ENCODE measurements around the gene MAP4. TPM values are rescaled to one million over a fixed set of nuclear protein-coding genes. Genes with fewer than 3 reads are reported as not detected.

The MAP4 gene
- total RNA-seq, 2 donors from 2014 or later: 70.6 to 101 TPM

- no peaks in the 10 kb centered on the region for H3K27me3 ChIP-seq
- H3K9me3 ChIP-seq: no peaks in the 10 kb centered on the region
- no peak overlapping the region for H3K4me3 ChIP-seq
- no peak for DNase-seq
- 83 to 84% methylated on average over 5 of the region's 5 CpGs for WGBS, 2 donors
- intact Hi-C loops (cut with DNase I): no loop called here
- no peak for ATAC-seq
- H3K36me3 ChIP-seq (replicated peaks in 1 of 2; ENCODE audit: insufficient read depth in 1 of 2, low read depth in 2 of 2): no peaks in the 10 kb centered on the region
- peaks cover 24% of the 10 kb centered on the region for H3K4me1 ChIP-seq
- TF ChIP-seq POLR2A (IDR thresholded peaks at IDR 0.05) (no peak), CTCF (IDR thresholded peaks at IDR 0.05) (no peak)
- H3K27ac ChIP-seq: no peak overlapping the region
Measured at GRCh38 chr3:47950453-47951169, 65.6 kb downstream of the MAP4 start.

GRCh38 chr3:47949979-47950378, 66.2 kb downstream of the MAP4 start:
- H3K4me3 ChIP-seq: no peak overlapping the region
- no peaks in the 10 kb centered on the region for H3K27me3 ChIP-seq
- no peaks in the 10 kb centered on the region for H3K36me3 ChIP-seq (replicated peaks in 1 of 2; ENCODE audit: insufficient read depth in 1 of 2, low read depth in 2 of 2)
- intact Hi-C loops (cut with DNase I): no loop called here
- DNase-seq (no peak), ATAC-seq (no peak)
- TF ChIP-seq CTCF (IDR thresholded peaks at IDR 0.05) (no peak), POLR2A (IDR thresholded peaks at IDR 0.05) (no peak)
- H3K9me3 ChIP-seq: no peaks in the 10 kb centered on the region
- WGBS, 2 donors: 79 to 88% methylated on average over 3 of the region's 3 CpGs
- peaks cover 20% of the 10 kb centered on the region for H3K4me1 ChIP-seq
- no peak overlapping the region for H3K27ac ChIP-seq

- ATAC-seq (no peak), DNase-seq (no peak)
- H3K9me3 ChIP-seq: no peaks in the 10 kb centered on the region
- no peaks in the 10 kb centered on the region for H3K4me1 ChIP-seq
- H3K27ac ChIP-seq: no peak overlapping the region
- H3K36me3 ChIP-seq (replicated peaks in 1 of 2; ENCODE audit: insufficient read depth in 1 of 2, low read depth in 2 of 2): no peaks in the 10 kb centered on the region
- intact Hi-C loops (cut with DNase I): no loop called here
- 44 to 100% methylated on average over 1 of the region's 1 CpG for WGBS, 2 donors
- TF ChIP-seq POLR2A (IDR thresholded peaks at IDR 0.05) (no peak), CTCF (IDR thresholded peaks at IDR 0.05) (no peak)
- no peaks in the 10 kb centered on the region for H3K27me3 ChIP-seq
- H3K4me3 ChIP-seq: no peak overlapping the region
Measured at GRCh38 chr3:47940232-47940631, 76.0 kb downstream of the MAP4 start.

GRCh38 chr3:47932421-47932820, 83.8 kb downstream of the MAP4 start:
- DNase-seq: no peak
- Histone ChIP-seq H3K36me3 (replicated peaks in 1 of 2; ENCODE audit: insufficient read depth in 1 of 2, low read depth in 2 of 2) (peaks cover 0 to 6% of the 10 kb centered on the region in 2 donors), H3K4me3 (no peak overlapping the region), H3K4me1 (no peaks in the 10 kb centered on the region), H3K27me3 (no peaks in the 10 kb centered on the region), H3K27ac (no peak overlapping the region), H3K9me3 (no peaks in the 10 kb centered on the region)
- WGBS, 2 donors: 91 to 98% methylated on average over 5 of the region's 5 CpGs
- TF ChIP-seq CTCF (IDR thresholded peaks at IDR 0.05) (no peak), POLR2A (IDR thresholded peaks at IDR 0.05) (no peak)
- no peak for ATAC-seq
- intact Hi-C loops (cut with DNase I): no loop called here

- no peak overlapping the region for H3K27ac ChIP-seq
- intact Hi-C loops (cut with DNase I): no loop called here
- ATAC-seq: no peak
- TF ChIP-seq POLR2A (IDR thresholded peaks at IDR 0.05): no peak
- H3K9me3 ChIP-seq: no peaks in the 10 kb centered on the region
- no peaks in the 10 kb centered on the region for H3K27me3 ChIP-seq
- WGBS, 2 donors: 92 to 93% methylated on average over 4 of the region's 4 CpGs
- H3K36me3 ChIP-seq (replicated peaks in 1 of 2; ENCODE audit: insufficient read depth in 1 of 2, low read depth in 2 of 2): peaks cover 0 to 11% of the 10 kb centered on the region in 2 donors
- H3K4me3 ChIP-seq: no peak overlapping the region
- no peak for DNase-seq
- no peaks in the 10 kb centered on the region for H3K4me1 ChIP-seq
Measured at GRCh38 chr3:47930979-47931378, 85.2 kb downstream of the MAP4 start.

All from body of pancreas (tissue), 4 donors.